IMR-90 (cell line): Measurements from ENCODE around the gene HADH.

Experiments
- CEBPB ChIP-seq: IDR thresholded peaks from 2 replicates; pipeline ENCODE4 v1.6.1; 2012; ENCODE audit warnings: low read depth, low read length, improper control_type of control experiment
- CTCF ChIP-seq: conservative IDR thresholded peaks from 2 replicates; pipeline ENCODE4 v1.5.1; 2012; ENCODE audit warnings: mild to moderate bottlenecking, low read depth, low read length, improper control_type of control experiment
- ELK1 ChIP-seq: fragments of 150-350 bp; IDR thresholded peaks from 2 replicates; pipeline ENCODE4 v1.6.1; 2016; ENCODE audit warnings: low read depth, mild to moderate bottlenecking, low read length, moderate library complexity, borderline replicate concordance
- FOS ChIP-seq: fragments of 150-350 bp; IDR thresholded peaks from 2 replicates; pipeline ENCODE4 v1.6.1; 2016; ENCODE audit warnings: low read depth, low read length
- POLR2A ChIP-seq: IDR thresholded peaks from 2 replicates; pipeline ENCODE4 v1.6.1; 2012; ENCODE audit warnings: mild to moderate bottlenecking, low read depth, low read length
- RCOR1 ChIP-seq: IDR thresholded peaks from 2 replicates; pipeline ENCODE4 v1.6.1; 2012; ENCODE audit warnings: mild to moderate bottlenecking, low read length, improper control_type of control experiment; ENCODE audit not compliant: insufficient replicate concordance
- RFX5 ChIP-seq: IDR thresholded peaks from 2 replicates; pipeline ENCODE4 v1.8.0; 2012; ENCODE audit warnings: low read depth, mild to moderate bottlenecking, low read length, moderate library complexity
- USF2 ChIP-seq: fragments of 150-350 bp; IDR thresholded peaks from 2 replicates; pipeline ENCODE4 v1.6.1; 2017; ENCODE audit warnings: mild to moderate bottlenecking, antibody characterized with exemption, low read length, low read depth

- TF ChIP-seq CTCF, result no peak
- TF ChIP-seq RFX5, result no peak
- TF ChIP-seq CEBPB, result no peak
- TF ChIP-seq FOS, result no peak
- TF ChIP-seq RCOR1, result no peak
- TF ChIP-seq ELK1, result no peak
- TF ChIP-seq POLR2A, result no peak
- no peak for TF ChIP-seq USF2
Observed at GRCh38 chr4:108013955-108014354, 24.3 kb downstream of the HADH start.
